Gastrocnemius medialis (tissue), 4 donors: Measurements from ENCODE around the gene RGSL1. TPM values are rescaled to one million over a fixed set of nuclear protein-coding genes. Genes with fewer than 3 reads are reported as not detected.
"Not testable (repeated sequence)": the region's sequence is repeated elsewhere in the genome, so short reads cannot be mapped to it uniquely, and the experiment has no call there.

Experiments used
- ATAC-seq, 2 donors: fragments of 150-250 bp; one replicate each; pipeline ENCODE4 v1.9.1; 2016
- DNase-seq, 2 donors: peaks; one replicate each; pipeline ENCODE4 v3.0.0-alpha.2; 2019
- H3K27ac ChIP-seq, 4 donors: fragments of 200-600 bp; sonication (generic); 1 replicate in 1 of 4; 2 replicates in 3 of 4; pipeline ENCODE4 v1.5.1; 2016 to 2018; ENCODE audit warnings: mild to moderate bottlenecking in 2 of 4, moderate library complexity in 1 of 4
- H3K27me3 ChIP-seq, 3 donors: fragments of 200-600 bp; sonication (generic) in 2 of 3; 1 replicate in 1 of 3; 2 replicates in 2 of 3; pipeline versions ENCODE4 v1.5.1 to v1.6.0; 2016 to 2019; ENCODE audit warnings: mild to moderate bottlenecking in 1 of 3, moderate library complexity in 1 of 3
- H3K36me3 ChIP-seq, 2 donors: fragments of 200-600 bp; sonication (generic) in 1 of 2; one replicate each; pipeline ENCODE4 v1.5.1; 2017 to 2018
- H3K4me1 ChIP-seq, 2 donors: fragments of 200-600 bp; sonication (generic) in 1 of 2; one replicate each; pipeline ENCODE4 v1.5.1; 2016 to 2017; ENCODE audit warnings: mild to moderate bottlenecking in 2 of 2
- H3K4me3 ChIP-seq, 4 donors: fragments of 200-600 bp; sonication (generic) in 3 of 4; 1 replicate in 1 of 4; 2 replicates in 3 of 4; pipeline ENCODE4 v1.5.1; 2016 to 2019; ENCODE audit warnings: mild to moderate bottlenecking in 2 of 4
- H3K9me3 ChIP-seq, 3 donors: fragments of 200-600 bp; sonication (generic) in 2 of 3; 1 replicate in 1 of 3; 2 replicates in 2 of 3; pipeline ENCODE4 v1.5.1; 2016 to 2019
- CTCF ChIP-seq, 5 experiments: fragments of 450-650 bp in 3 of 5; fragments of 200-600 bp in 2 of 5; sonication (generic) in 2 of 5; IDR thresholded peaks in 4 of 5; conservative IDR thresholded peaks in 1 of 5; 1 replicate in 4 of 5; 2 replicates in 1 of 5; pipeline ENCODE4 v1.5.1; 2016 to 2019; ENCODE audit warnings: antibody characterized with exemption in 5 of 5, mild to moderate bottlenecking in 3 of 5, moderate library complexity in 3 of 5
- POLR2A ChIP-seq, 2 donors: fragments of 450-650 bp; IDR thresholded peaks; one replicate each; pipeline ENCODE4 v1.6.1; 2017; ENCODE audit warnings: antibody characterized with exemption in 2 of 2, mild to moderate bottlenecking in 2 of 2, moderate library complexity in 2 of 2
- in situ Hi-C, 4 donors: fragments of 200-750 bp; cut with MboI; loops; one replicate each; pipeline versions ENCODE4 v1.15.0 to v1.8.0; 2017; ENCODE audit warnings: low sequenced_read_pairs in 4 of 4
- intact Hi-C: fragments of 100-400 bp; cut with DNase I; formaldehyde crosslinking; loops from one replicate; pipeline ENCODE4 v1.15.1; 2023; ENCODE audit warnings: low total_unique reads
- total RNA-seq, 4 donors: library from RNA; depleted of rRNA; stranded (reverse); fragments of >200 nt; gene quantifications; one replicate each; pipeline versions ENCODE4 v1.1.0 to v1.2.3, GENCODE V29; 2016

Gene RGSL1
- total RNA-seq, 4 donors from 2014 or later = not detected

- peak in 1 of 2 donors; percentile 55 for ATAC-seq
- Histone ChIP-seq H3K27ac (no peak overlapping the region), H3K9me3 (no peaks in the 10 kb centered on the region), H3K27me3 (no peaks in the 10 kb centered on the region), H3K4me3 (no peak overlapping the region), H3K4me1 (no peaks in the 10 kb centered on the region), H3K36me3 (no peaks in the 10 kb centered on the region)
- intact Hi-C loops = loop anchor here (5.0 kb wide), 2 partner anchors 336 to 359 kb away; no protein-coding TSS in a partner anchor
- no peak for DNase-seq
- in situ Hi-C loops = loop anchor here (10.0 to 25.0 kb wide), 3 partner anchors 316 to 341 kb away; partner anchors contain the start of gene NPL (in 2 of the 4)
- no peak for TF ChIP-seq POLR2A (IDR thresholded peaks at IDR 0.05)
- peak in 4 of 5 experiments; percentile 25 to 63 (median 56) for TF ChIP-seq CTCF (IDR thresholded peaks at IDR 0.05 in 4 of 5, conservative IDR thresholded peaks at IDR 0.05 in 1 of 5)
These were observed 3.8 kb upstream of the RGSL1 start for GRCh38 chr1:182446033-182446669.

- H3K27me3 ChIP-seq, H3K36me3 ChIP-seq, H3K9me3 ChIP-seq, ATAC-seq, H3K4me3 ChIP-seq, H3K4me1 ChIP-seq, H3K27ac ChIP-seq, DNase-seq: not testable (repeated sequence)
- intact Hi-C loops = loop anchor here (5.0 kb wide), 2 partner anchors 335 to 360 kb away; no protein-coding TSS in a partner anchor
- in situ Hi-C loops = loop anchor here (10.0 to 25.0 kb wide), 3 partner anchors 315 to 340 kb away; partner anchors contain the start of gene NPL (in 2 of the 4)
These were observed 2.8 kb upstream of the RGSL1 start for GRCh38 chr1:182447124-182447523.

GRCh38 chr1:182447660-182448059 lies 2.3 kb upstream of the RGSL1 start:
- intact Hi-C loops = loop anchor here (5.0 kb wide), 2 partner anchors 335 to 360 kb away; no protein-coding TSS in a partner anchor
- DNase-seq (no peak), ATAC-seq (no peak)
- H3K36me3 ChIP-seq = no peaks in the 10 kb centered on the region
- in situ Hi-C loops = loop anchor here (10.0 to 25.0 kb wide), 3 partner anchors 315 to 340 kb away; partner anchors contain the start of gene NPL (in 2 of the 4)
- no peaks in the 10 kb centered on the region for H3K4me1 ChIP-seq
- TF ChIP-seq CTCF (IDR thresholded peaks at IDR 0.05 in 4 of 5, conservative IDR thresholded peaks at IDR 0.05 in 1 of 5) (no peak), POLR2A (IDR thresholded peaks at IDR 0.05) (no peak)
- no peaks in the 10 kb centered on the region for H3K9me3 ChIP-seq
- no peaks in the 10 kb centered on the region for H3K27me3 ChIP-seq
- H3K27ac ChIP-seq = no peak overlapping the region
- H3K4me3 ChIP-seq = no peak overlapping the region

- TF ChIP-seq POLR2A (IDR thresholded peaks at IDR 0.05) (no peak), CTCF (IDR thresholded peaks at IDR 0.05 in 4 of 5, conservative IDR thresholded peaks at IDR 0.05 in 1 of 5) (no peak)
- Histone ChIP-seq H3K36me3 (no peaks in the 10 kb centered on the region), H3K27me3 (peaks cover 0 to 5% (median 0%) of the 10 kb centered on the region in 3 donors), H3K4me1 (no peaks in the 10 kb centered on the region), H3K9me3 (no peaks in the 10 kb centered on the region), H3K4me3 (no peak overlapping the region), H3K27ac (no peak overlapping the region)
- in situ Hi-C loops (no loop called here), intact Hi-C loops (no loop called here)
- ATAC-seq = no peak
- no peak for DNase-seq
These were observed 3.7 kb downstream of the RGSL1 start for GRCh38 chr1:182453631-182454030.

GRCh38 chr1:182457844-182458243 lies 7.9 kb downstream of the RGSL1 start:
- H3K4me3 ChIP-seq = no peak overlapping the region
- H3K27me3 ChIP-seq = peaks cover 0 to 5% (median 0%) of the 10 kb centered on the region in 3 donors
- no peaks in the 10 kb centered on the region for H3K9me3 ChIP-seq
- no peak for TF ChIP-seq POLR2A (IDR thresholded peaks at IDR 0.05)
- TF ChIP-seq CTCF (IDR thresholded peaks at IDR 0.05 in 4 of 5, conservative IDR thresholded peaks at IDR 0.05 in 1 of 5) = no peak
- in situ Hi-C loops (no loop called here), intact Hi-C loops (no loop called here)
- H3K36me3 ChIP-seq = no peaks in the 10 kb centered on the region
- DNase-seq (no peak), ATAC-seq (no peak)
- H3K27ac ChIP-seq = no peak overlapping the region
- no peaks in the 10 kb centered on the region for H3K4me1 ChIP-seq
